BE2C (cell line): ENCODE data around the gene SYNE1.

Source experiments
- DNase-seq: peaks from one replicate; pipeline ENCODE4 v3.0.0-alpha.2; 2020
- H3K27me3 ChIP-seq: fragments of 250-450 bp; sonication (Bioruptor Pico); 2 replicates; pipeline ENCODE4 v1.5.1; 2020; ENCODE audit warnings: mild to moderate bottlenecking
- H3K36me3 ChIP-seq: fragments of 250-450 bp; sonication (Bioruptor Pico); 2 replicates; pipeline ENCODE4 v1.5.1; 2020; ENCODE audit warnings: mild to moderate bottlenecking
- H3K4me1 ChIP-seq: fragments of 250-450 bp; sonication (Bioruptor Pico); 2 replicates; pipeline ENCODE4 v1.5.1; 2020
- H3K4me3 ChIP-seq: 2 replicates; pipeline ENCODE4 v1.5.1; 2011; ENCODE audit warnings: low read depth, low read length
- H3K9me3 ChIP-seq: fragments of 250-450 bp; sonication (Bioruptor Pico); 2 replicates; pipeline ENCODE4 v1.5.1; 2020
- CTCF ChIP-seq: IDR thresholded peaks from 2 replicates; pipeline ENCODE4 v1.5.1; 2012; ENCODE audit warnings: mild to moderate bottlenecking, low read depth, low read length

SYNE1 gene

GRCh38 chr6:152305672-152306071 is 331.5 kb downstream of the SYNE1 start:
- DNase-seq = no peak
- H3K4me3 ChIP-seq = no peak overlapping the region
- TF ChIP-seq CTCF = no peak

GRCh38 chr6:152301765-152302568 is 335.2 kb downstream of the SYNE1 start:
- DNase-seq = peak; percentile 92
- H3K4me3 ChIP-seq = peak overlapping the region; percentile 86

More at GRCh38 chr6:152305672-152306071, 331.5 kb downstream of the SYNE1 start:
- no peaks in the 10 kb centered on the region for H3K36me3 ChIP-seq
- H3K9me3 ChIP-seq = no peaks in the 10 kb centered on the region
- no peaks in the 10 kb centered on the region for H3K27me3 ChIP-seq
- no peaks in the 10 kb centered on the region for H3K4me1 ChIP-seq

GRCh38 chr6:152301021-152301764 is 336.0 kb downstream of the SYNE1 start:
- H3K4me1 ChIP-seq = peaks cover 3% of the 10 kb centered on the region; the same call in 1 of the 2 replicates
- no peak for TF ChIP-seq CTCF
- no peaks in the 10 kb centered on the region for H3K9me3 ChIP-seq
- no peaks in the 10 kb centered on the region for H3K27me3 ChIP-seq
- H3K4me3 ChIP-seq = peak overlapping the region; percentile 86
- DNase-seq = no peak
- H3K36me3 ChIP-seq = no peaks in the 10 kb centered on the region

More at GRCh38 chr6:152301765-152302568, 335.2 kb downstream of the SYNE1 start:
- Histone ChIP-seq H3K36me3 (no peaks in the 10 kb centered on the region), H3K27me3 (no peaks in the 10 kb centered on the region), H3K4me1 (peaks cover 3% of the 10 kb centered on the region; the same call in 1 of the 2 replicates), H3K9me3 (no peaks in the 10 kb centered on the region)
- peak; percentile 60 for TF ChIP-seq CTCF

GRCh38 chr6:152300517-152300916 is 336.6 kb downstream of the SYNE1 start:
- no peak for DNase-seq
- peaks cover 3% of the 10 kb centered on the region; the same call in 1 of the 2 replicates for H3K4me1 ChIP-seq
- no peaks in the 10 kb centered on the region for H3K36me3 ChIP-seq
- H3K27me3 ChIP-seq = no peaks in the 10 kb centered on the region
- H3K9me3 ChIP-seq = no peaks in the 10 kb centered on the region
- H3K4me3 ChIP-seq = peak overlapping the region; percentile 86; the same call in 1 of the 2 replicates
- no peak for TF ChIP-seq CTCF

- no peak for DNase-seq
- H3K4me1 ChIP-seq = peaks cover 3% of the 10 kb centered on the region; the same call in 1 of the 2 replicates
These were observed 338.1 kb downstream of the SYNE1 start for GRCh38 chr6:152298848-152299735.

More at GRCh38 chr6:152298848-152299735, 338.1 kb downstream of the SYNE1 start:
- Histone ChIP-seq H3K27me3 (no peaks in the 10 kb centered on the region), H3K36me3 (no peaks in the 10 kb centered on the region), H3K4me3 (no peak overlapping the region), H3K9me3 (no peaks in the 10 kb centered on the region)
- no peak for TF ChIP-seq CTCF
